Activated CD4-positive, alpha-beta T cell treated with anti-CD3 and anti-CD28 coated beads, Interleukin-2, amount 10 ng/mL, durations not matched to agents 7 days and 5 days (primary cell): ENCODE data around the gene TENM3. TPM values are rescaled to one million over a fixed set of nuclear protein-coding genes. Genes with fewer than 3 reads are reported as not detected.

Experiments used
- CTCF ChIA-PET: fragments of 350-600 bp; sonication (Branson Sonifier 250); formaldehyde crosslinking; loops from one replicate; lab custom pipeline; 2021; ENCODE audit warnings: antibody characterized with exemption; lab: Charles Lee
- POLR2A ChIA-PET: fragments of 350-600 bp; sonication (Branson Sonifier 250); formaldehyde crosslinking; loops from one replicate; lab custom pipeline; 2021; ENCODE audit warnings: antibody characterized with exemption; lab: Charles Lee
- DNase-seq: peaks from one replicate; pipeline ENCODE4 v3.0.0-alpha.2; 2020
- H3K27ac Mint-ChIP-seq: one replicate; pipeline ENCODE4 v1.8.0; 2021; ENCODE audit warnings: mild to moderate bottlenecking, moderate library complexity, mixed read lengths
- H3K27me3 Mint-ChIP-seq: one replicate; pipeline ENCODE4 v1.8.0; 2021; ENCODE audit warnings: mixed read lengths
- H3K36me3 Mint-ChIP-seq: one replicate; pipeline ENCODE4 v1.8.0; 2021; ENCODE audit warnings: low read depth, mixed read lengths
- H3K4me1 Mint-ChIP-seq: one replicate; pipeline ENCODE4 v1.8.0; 2021; ENCODE audit warnings: mixed read lengths
- H3K4me3 Mint-ChIP-seq: one replicate; pipeline ENCODE4 v1.8.0; 2021; ENCODE audit warnings: mild to moderate bottlenecking, moderate library complexity, mixed read lengths
- H3K9me3 Mint-ChIP-seq: one replicate; pipeline ENCODE4 v1.8.0; 2021; ENCODE audit warnings: mixed read lengths
- total RNA-seq, 2 experiments: library from RNA; stranded (reverse); gene quantifications; one replicate each; pipeline ENCODE4 v1.2.3, GENCODE V29; 2021

Gene TENM3
- total RNA-seq, 2 experiments from 2014 or later: not detected

GRCh38 chr4:182346250-182346649 is 103.0 kb downstream of the TENM3 start:
- no peaks in the 10 kb centered on the region for H3K4me1 Mint-ChIP-seq
- H3K27ac Mint-ChIP-seq: no peak overlapping the region
- no peaks in the 10 kb centered on the region for H3K9me3 Mint-ChIP-seq
- H3K4me3 Mint-ChIP-seq: no peak overlapping the region
- DNase-seq: no peak
- ChIA-PET CTCF (no interaction called here), POLR2A (no interaction called here)
- no peaks in the 10 kb centered on the region for H3K27me3 Mint-ChIP-seq
- H3K36me3 Mint-ChIP-seq: no peaks in the 10 kb centered on the region

GRCh38 chr4:182346675-182347375 is 103.6 kb downstream of the TENM3 start:
- Mint-ChIP-seq H3K36me3 (no peaks in the 10 kb centered on the region), H3K4me1 (no peaks in the 10 kb centered on the region), H3K27ac (no peak overlapping the region), H3K9me3 (no peaks in the 10 kb centered on the region), H3K4me3 (no peak overlapping the region), H3K27me3 (no peaks in the 10 kb centered on the region)
- no peak for DNase-seq
- ChIA-PET POLR2A (no interaction called here), CTCF (no interaction called here)

DNA sequence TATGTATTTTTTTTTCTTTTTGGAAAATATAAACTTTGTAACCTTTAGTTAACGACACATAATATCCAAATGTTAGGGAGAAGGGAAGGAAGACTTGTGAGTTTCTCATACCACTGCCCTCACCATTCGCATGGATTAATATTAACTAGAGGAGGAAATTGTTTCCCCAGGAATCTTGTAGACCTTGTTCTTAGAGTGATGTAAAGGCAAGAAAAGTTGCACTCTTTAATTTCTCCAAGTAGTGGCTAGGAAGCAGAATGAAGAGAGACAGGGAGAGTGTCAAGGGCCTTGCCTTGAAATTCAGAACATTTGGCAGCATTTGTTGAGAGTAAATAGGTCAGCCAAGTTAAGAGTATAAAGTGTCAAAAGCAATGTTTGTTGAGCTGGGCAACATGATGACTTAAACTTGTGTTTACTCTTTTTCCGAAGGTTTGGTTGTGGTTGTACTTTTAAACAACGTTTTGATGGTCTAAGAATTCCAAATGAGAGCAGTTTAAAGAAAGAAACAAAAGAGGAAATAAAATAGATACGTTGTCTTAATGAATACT is 105.7 kb downstream of the TENM3 start:
- ChIA-PET POLR2A (no interaction called here), CTCF (no interaction called here)
- H3K4me1 Mint-ChIP-seq: no peaks in the 10 kb centered on the region
- no peak for DNase-seq
- H3K9me3 Mint-ChIP-seq: no peaks in the 10 kb centered on the region
- H3K36me3 Mint-ChIP-seq: no peaks in the 10 kb centered on the region
- no peak overlapping the region for H3K27ac Mint-ChIP-seq
- H3K4me3 Mint-ChIP-seq: no peak overlapping the region
- no peaks in the 10 kb centered on the region for H3K27me3 Mint-ChIP-seq

GRCh38 chr4:182350041-182350440 is 106.8 kb downstream of the TENM3 start:
- H3K4me1 Mint-ChIP-seq: no peaks in the 10 kb centered on the region
- no peaks in the 10 kb centered on the region for H3K36me3 Mint-ChIP-seq
- ChIA-PET POLR2A (no interaction called here), CTCF (no interaction called here)
- no peak overlapping the region for H3K27ac Mint-ChIP-seq
- H3K9me3 Mint-ChIP-seq: no peaks in the 10 kb centered on the region
- H3K27me3 Mint-ChIP-seq: no peaks in the 10 kb centered on the region
- no peak overlapping the region for H3K4me3 Mint-ChIP-seq
- DNase-seq: no peak

DNA sequence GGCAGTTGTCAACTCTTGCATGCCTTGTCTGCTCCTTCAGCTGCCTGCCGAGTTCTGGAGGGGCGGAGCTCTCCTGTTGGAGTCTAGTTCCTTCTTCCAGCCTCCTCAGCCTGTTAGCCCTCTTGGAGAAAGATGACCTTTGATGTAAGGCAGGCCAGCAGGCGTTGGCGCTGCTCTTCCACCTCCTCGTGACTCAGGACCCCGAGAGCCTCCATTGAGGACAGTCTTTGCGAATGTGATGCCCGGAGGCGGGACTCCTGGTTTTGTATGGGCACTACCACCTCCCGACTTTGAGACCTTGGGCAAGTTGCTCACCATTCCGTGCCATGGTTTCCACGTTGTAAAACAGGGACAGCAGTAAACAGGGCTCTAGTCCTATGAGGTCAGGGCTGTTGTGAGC is 108.3 kb downstream of the TENM3 start:
- H3K36me3 Mint-ChIP-seq: no peaks in the 10 kb centered on the region
- ChIA-PET CTCF (no interaction called here), POLR2A (no interaction called here)
- no peak overlapping the region for H3K27ac Mint-ChIP-seq
- no peak for DNase-seq
- H3K9me3 Mint-ChIP-seq: no peaks in the 10 kb centered on the region
- no peak overlapping the region for H3K4me3 Mint-ChIP-seq
- H3K27me3 Mint-ChIP-seq: no peaks in the 10 kb centered on the region
- no peaks in the 10 kb centered on the region for H3K4me1 Mint-ChIP-seq

DNA sequence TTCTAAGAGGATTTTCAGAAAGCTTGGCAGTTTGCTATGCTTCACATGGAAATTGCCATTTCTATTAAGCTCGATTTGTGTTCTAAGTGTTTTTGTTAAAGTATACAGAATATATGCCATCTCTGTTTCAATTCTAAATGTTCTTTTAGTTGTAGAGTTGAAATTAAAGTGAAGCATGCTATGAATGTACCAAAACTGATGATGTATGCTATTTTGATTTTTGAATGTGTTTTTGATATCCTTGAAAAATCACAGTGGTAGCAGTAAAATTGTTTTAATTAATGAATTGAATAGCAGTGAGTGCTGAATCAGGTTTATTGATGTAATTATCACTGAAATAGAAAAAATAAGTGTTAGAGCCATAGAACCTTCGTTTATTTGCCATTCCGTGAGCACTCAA is 110.9 kb downstream of the TENM3 start:
- ChIA-PET POLR2A (no interaction called here), CTCF (no interaction called here)
- Mint-ChIP-seq H3K4me3 (no peak overlapping the region), H3K9me3 (no peaks in the 10 kb centered on the region), H3K36me3 (no peaks in the 10 kb centered on the region), H3K4me1 (no peaks in the 10 kb centered on the region), H3K27me3 (no peaks in the 10 kb centered on the region), H3K27ac (no peak overlapping the region)
- no peak for DNase-seq

DNA sequence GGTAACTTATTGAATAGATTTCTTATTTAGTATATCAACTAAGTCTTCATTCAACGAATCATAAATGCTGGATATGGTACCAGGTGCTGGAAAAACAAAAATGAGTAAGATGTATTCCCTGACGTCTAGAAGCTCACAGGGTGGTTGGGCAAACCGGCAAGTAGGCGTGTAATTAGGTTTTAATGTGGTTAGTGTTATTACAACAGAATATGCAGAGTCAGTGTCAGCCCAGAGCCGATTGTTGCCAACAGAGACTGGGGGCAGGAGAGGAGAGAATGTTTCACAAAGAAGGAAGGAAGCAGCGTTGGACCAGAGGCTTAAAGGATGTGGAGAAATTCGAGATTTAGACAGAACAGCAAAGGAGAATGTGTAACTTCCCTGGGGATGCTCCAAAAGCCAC is 111.7 kb downstream of the TENM3 start:
- no peak overlapping the region for H3K27ac Mint-ChIP-seq
- DNase-seq: no peak
- H3K27me3 Mint-ChIP-seq: no peaks in the 10 kb centered on the region
- POLR2A ChIA-PET: no interaction called here
- CTCF ChIA-PET: no interaction called here
- no peak overlapping the region for H3K4me3 Mint-ChIP-seq
- no peaks in the 10 kb centered on the region for H3K36me3 Mint-ChIP-seq
- no peaks in the 10 kb centered on the region for H3K4me1 Mint-ChIP-seq
- H3K9me3 Mint-ChIP-seq: no peaks in the 10 kb centered on the region

DNA sequence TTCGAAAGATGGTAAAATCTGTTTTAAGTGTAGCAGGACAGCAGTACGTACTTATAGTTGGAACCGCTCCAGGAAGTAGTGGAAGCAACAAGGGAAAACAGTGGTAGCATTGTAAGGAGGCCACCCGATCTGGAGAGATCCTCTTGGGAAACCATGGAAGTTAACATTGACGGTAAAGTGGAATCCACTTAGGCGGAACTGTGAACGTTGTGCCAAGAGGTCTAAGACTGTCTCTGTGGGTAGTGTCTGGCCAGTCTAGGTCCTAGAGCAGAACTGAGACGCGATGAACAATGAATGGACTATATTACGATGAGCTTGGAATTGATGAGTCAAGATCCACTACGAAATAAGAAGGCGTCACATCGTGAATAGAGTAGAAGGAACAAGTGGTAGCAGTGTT is 124.0 kb downstream of the TENM3 start:
- no peak for DNase-seq
- Mint-ChIP-seq H3K9me3 (no peaks in the 10 kb centered on the region), H3K27me3 (no peaks in the 10 kb centered on the region), H3K4me1 (no peaks in the 10 kb centered on the region), H3K27ac (no peak overlapping the region), H3K4me3 (no peak overlapping the region), H3K36me3 (no peaks in the 10 kb centered on the region)
- ChIA-PET CTCF (no interaction called here), POLR2A (no interaction called here)

- DNase-seq: no peak
- H3K36me3 Mint-ChIP-seq: no peaks in the 10 kb centered on the region
- CTCF ChIA-PET: no interaction called here
- no peak overlapping the region for H3K4me3 Mint-ChIP-seq
- H3K4me1 Mint-ChIP-seq: no peaks in the 10 kb centered on the region
- POLR2A ChIA-PET: no interaction called here
- H3K27ac Mint-ChIP-seq: no peak overlapping the region
- no peaks in the 10 kb centered on the region for H3K9me3 Mint-ChIP-seq
- no peaks in the 10 kb centered on the region for H3K27me3 Mint-ChIP-seq
Measured at GRCh38 chr4:182369211-182369610, 126.0 kb downstream of the TENM3 start.

- CTCF ChIA-PET: no interaction called here
- Mint-ChIP-seq H3K4me3 (no peak overlapping the region), H3K27ac (no peak overlapping the region), H3K4me1 (no peaks in the 10 kb centered on the region), H3K27me3 (no peaks in the 10 kb centered on the region), H3K36me3 (no peaks in the 10 kb centered on the region), H3K9me3 (no peaks in the 10 kb centered on the region)
- DNase-seq: no peak
- POLR2A ChIA-PET: no interaction called here
Measured at GRCh38 chr4:182370491-182370890, 127.3 kb downstream of the TENM3 start.

DNA sequence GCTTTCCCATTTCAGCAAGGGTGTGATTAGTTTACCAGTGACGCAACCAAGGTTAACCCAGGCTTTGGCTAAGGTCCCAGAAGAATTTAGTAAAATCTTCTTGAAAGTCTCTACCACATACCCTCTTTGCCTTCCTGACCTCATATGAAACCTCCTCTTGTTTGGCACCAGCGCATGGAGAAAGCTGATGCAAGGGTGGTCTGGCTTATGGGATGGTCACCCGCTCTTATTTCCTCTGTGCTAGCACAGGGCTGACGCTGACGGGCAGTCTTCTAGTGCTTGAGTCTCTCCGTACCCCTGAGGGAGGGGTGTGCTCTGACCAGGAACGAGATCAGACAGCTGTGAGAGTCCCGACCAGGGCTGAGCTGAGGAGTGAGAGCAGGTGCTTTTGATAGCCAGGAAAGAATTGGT is 137.6 kb downstream of the TENM3 start:
- Mint-ChIP-seq H3K27me3 (no peaks in the 10 kb centered on the region), H3K4me1 (no peaks in the 10 kb centered on the region), H3K36me3 (no peaks in the 10 kb centered on the region), H3K27ac (no peak overlapping the region), H3K4me3 (no peak overlapping the region), H3K9me3 (no peaks in the 10 kb centered on the region)
- CTCF ChIA-PET: no interaction called here
- POLR2A ChIA-PET: no interaction called here
- no peak for DNase-seq

GRCh38 chr4:182382941-182383340 is 139.7 kb downstream of the TENM3 start:
- Mint-ChIP-seq H3K9me3 (no peaks in the 10 kb centered on the region), H3K36me3 (no peaks in the 10 kb centered on the region), H3K27ac (no peak overlapping the region), H3K4me1 (no peaks in the 10 kb centered on the region), H3K27me3 (no peaks in the 10 kb centered on the region), H3K4me3 (no peak overlapping the region)
- DNase-seq: no peak
- ChIA-PET POLR2A (no interaction called here), CTCF (no interaction called here)

- H3K27me3 Mint-ChIP-seq: no peaks in the 10 kb centered on the region
- H3K4me3 Mint-ChIP-seq: no peak overlapping the region
- no peak for DNase-seq
- no peaks in the 10 kb centered on the region for H3K36me3 Mint-ChIP-seq
- no peak overlapping the region for H3K27ac Mint-ChIP-seq
- no peaks in the 10 kb centered on the region for H3K9me3 Mint-ChIP-seq
- ChIA-PET POLR2A (no interaction called here), CTCF (no interaction called here)
- H3K4me1 Mint-ChIP-seq: no peaks in the 10 kb centered on the region
Measured at GRCh38 chr4:182384631-182385091, 141.5 kb downstream of the TENM3 start.

DNA sequence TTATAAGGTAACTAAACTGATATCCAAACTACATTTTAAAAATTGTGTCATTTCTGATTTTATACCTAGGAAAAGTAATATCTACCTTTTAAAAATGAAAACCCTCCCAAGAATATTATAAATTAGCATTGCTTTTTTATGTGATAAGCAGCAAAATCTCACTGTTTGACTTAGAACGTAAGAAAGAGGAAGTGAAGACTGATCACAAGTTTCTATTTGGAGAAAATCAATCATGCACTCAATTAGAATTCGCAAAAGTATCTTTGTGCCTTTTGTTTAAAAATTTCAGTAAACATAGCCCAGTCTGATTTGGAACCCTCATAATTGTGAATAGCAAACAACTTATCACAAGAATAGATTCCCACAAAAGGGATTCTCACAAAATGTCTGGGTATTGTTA is 142.7 kb downstream of the TENM3 start:
- H3K9me3 Mint-ChIP-seq: no peaks in the 10 kb centered on the region
- H3K4me1 Mint-ChIP-seq: no peaks in the 10 kb centered on the region
- no peaks in the 10 kb centered on the region for H3K36me3 Mint-ChIP-seq
- H3K4me3 Mint-ChIP-seq: no peak overlapping the region
- DNase-seq: no peak
- H3K27me3 Mint-ChIP-seq: no peaks in the 10 kb centered on the region
- no peak overlapping the region for H3K27ac Mint-ChIP-seq
- ChIA-PET CTCF (no interaction called here), POLR2A (no interaction called here)
